HepG2 (cell line): ENCODE results near the gene NFATC4. TPM values are rescaled to one million over a fixed set of nuclear protein-coding genes. Genes with fewer than 3 reads are reported as not detected.

Source experiments
- BCL6 ChIP-seq: IDR thresholded peaks from 2 replicates; pipeline ENCODE4 v1.6.1; 2016; ENCODE audit warnings: missing genetic modification reagents, missing compliant biosample characterization
- KAT8 ChIP-seq: IDR thresholded peaks from 2 replicates; pipeline ENCODE4 v1.6.1; 2016; ENCODE audit warnings: missing genetic modification reagents, missing compliant biosample characterization
- POGZ ChIP-seq: sonication (generic); formaldehyde crosslinking; IDR thresholded peaks from 2 replicates; pipeline ENCODE4 v1.4.0; 2020; ENCODE audit warnings: mild to moderate bottlenecking, missing genetic modification reagents
- RXRA ChIP-seq: sonication (generic); formaldehyde crosslinking; IDR thresholded peaks from 2 replicates; pipeline ENCODE4 v1.5.1; 2020; ENCODE audit warnings: missing genetic modification reagents
- ZC3H4 ChIP-seq: sonication (generic); formaldehyde crosslinking; IDR thresholded peaks from 2 replicates; pipeline ENCODE4 v1.4.0; 2020; ENCODE audit warnings: missing genetic modification reagents, borderline replicate concordance
- ZNF124 ChIP-seq: sonication (generic); formaldehyde crosslinking; IDR thresholded peaks from 2 replicates; pipeline ENCODE4 v1.4.0; 2020; ENCODE audit warnings: missing genetic modification reagents
- ZNF629 ChIP-seq: sonication (generic); formaldehyde crosslinking; conservative IDR thresholded peaks from 2 replicates; pipeline ENCODE4 v1.5.0; 2020; ENCODE audit warnings: missing genetic modification reagents
- ZNF652 ChIP-seq: IDR thresholded peaks from 2 replicates; pipeline ENCODE4 v1.6.1; 2016; ENCODE audit warnings: low read depth, borderline replicate concordance
- polyA plus RNA-seq, 8 experiments: library from polyadenylated mRNA; depleted of rRNA in 3 of 8; stranded (reverse) in 7 of 8; unstranded in 1 of 8; fragments of >200 nt; fragmentation: Illumina TruSeq in 4 of 8; extraction: Trizol in 4 of 8; gene quantifications; 2 replicates each; pipeline versions ENCODE4 v1.2.1 to v1.2.3, GENCODE V29; 2011 to 2016; ENCODE audit warnings: low read depth in 4 of 8, missing spikeins in 1 of 8, mixed read lengths in 1 of 8; ENCODE audit not compliant: insufficient read depth in 1 of 8
- total RNA-seq, 5 experiments: library from RNA; depleted of rRNA; stranded (reverse); fragments of >200 nt; fragmentation: Illumina TruSeq; extraction: Trizol; gene quantifications; 2 replicates each; pipeline ENCODE4 v1.2.3, GENCODE V29; 2016; ENCODE audit warnings: low read depth in 1 of 5
- TF ChIP-seq, protein P1 (sequence below): sonication (generic); formaldehyde crosslinking; IDR thresholded peaks from 2 replicates; pipeline ENCODE4 v1.5.0; 2020; ENCODE audit warnings: mild to moderate bottlenecking, missing genetic modification reagents, moderate library complexity
- TF ChIP-seq, protein P2 (sequence below): sonication (generic); formaldehyde crosslinking; IDR thresholded peaks from 2 replicates; pipeline ENCODE4 v1.4.0; 2020; ENCODE audit warnings: missing genetic modification reagents, borderline replicate concordance
- TF ChIP-seq, protein P3 (sequence below): sonication (generic); formaldehyde crosslinking; IDR thresholded peaks from 2 replicates; pipeline ENCODE4 v1.8.1; 2023; ENCODE audit warnings: mild to moderate bottlenecking, missing genetic modification reagents

Gene NFATC4
- total and polyA plus RNA-seq, 2 of the 13 experiments (the other 11 are each of a cell fraction or from before 2014, with no cell fraction given): 0.04 to 0.15 TPM

DNA sequence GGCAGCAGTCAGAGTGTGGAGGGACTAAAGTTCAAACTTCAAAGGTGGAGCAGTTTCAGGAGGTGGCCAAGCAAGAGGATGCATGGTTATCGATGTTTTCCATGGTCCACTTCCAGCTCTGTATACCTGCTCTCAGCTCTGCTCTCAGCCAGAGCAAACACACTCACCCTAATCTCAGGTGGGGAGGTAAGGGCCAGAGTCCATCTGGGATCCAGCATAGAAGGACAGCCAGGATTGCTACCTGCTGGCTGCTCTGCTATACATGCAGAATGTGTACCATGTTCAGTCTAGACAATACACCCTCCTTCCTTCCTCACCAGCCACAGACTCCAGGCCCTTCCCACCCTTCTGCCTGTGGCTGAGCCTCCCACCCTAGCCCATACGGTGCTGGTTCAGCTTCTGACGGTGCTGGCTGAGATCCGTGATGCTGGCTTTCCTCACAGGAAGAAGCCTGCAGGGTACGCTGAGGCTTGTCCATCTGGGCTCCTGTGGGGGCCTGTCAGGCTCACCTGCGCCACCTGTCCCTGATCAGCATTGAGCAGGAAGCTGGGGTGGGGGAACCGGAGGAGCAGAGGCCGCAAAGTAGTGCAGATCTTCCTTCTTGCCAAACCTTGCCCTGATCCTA lies 59.0 kb downstream of the NFATC4 start (continued):
- TF ChIP-seq, protein P1, sequence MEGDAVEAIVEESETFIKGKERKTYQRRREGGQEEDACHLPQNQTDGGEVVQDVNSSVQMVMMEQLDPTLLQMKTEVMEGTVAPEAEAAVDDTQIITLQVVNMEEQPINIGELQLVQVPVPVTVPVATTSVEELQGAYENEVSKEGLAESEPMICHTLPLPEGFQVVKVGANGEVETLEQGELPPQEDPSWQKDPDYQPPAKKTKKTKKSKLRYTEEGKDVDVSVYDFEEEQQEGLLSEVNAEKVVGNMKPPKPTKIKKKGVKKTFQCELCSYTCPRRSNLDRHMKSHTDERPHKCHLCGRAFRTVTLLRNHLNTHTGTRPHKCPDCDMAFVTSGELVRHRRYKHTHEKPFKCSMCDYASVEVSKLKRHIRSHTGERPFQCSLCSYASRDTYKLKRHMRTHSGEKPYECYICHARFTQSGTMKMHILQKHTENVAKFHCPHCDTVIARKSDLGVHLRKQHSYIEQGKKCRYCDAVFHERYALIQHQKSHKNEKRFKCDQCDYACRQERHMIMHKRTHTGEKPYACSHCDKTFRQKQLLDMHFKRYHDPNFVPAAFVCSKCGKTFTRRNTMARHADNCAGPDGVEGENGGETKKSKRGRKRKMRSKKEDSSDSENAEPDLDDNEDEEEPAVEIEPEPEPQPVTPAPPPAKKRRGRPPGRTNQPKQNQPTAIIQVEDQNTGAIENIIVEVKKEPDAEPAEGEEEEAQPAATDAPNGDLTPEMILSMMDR (CRISPR knock-in tag): peak; percentile 71
- TF ChIP-seq RXRA (CRISPR knock-in tag) (peak; percentile 81; the same call in 1 of the 2 replicates), BCL6 (peak; percentile 54; the same call in 1 of the 2 replicates), ZNF124 (CRISPR knock-in tag) (peak; percentile 60; the same call in 1 of the 2 replicates), ZC3H4 (peak; percentile 83; the same call in 1 of the 2 replicates), KAT8 (peak; percentile 82), ZNF629 (CRISPR knock-in tag) (peak; percentile 64; the same call in 1 of the 2 replicates), ZNF652 (CRISPR knock-in tag) (peak; percentile 26; the same call in 1 of the 2 replicates), POGZ (CRISPR knock-in tag) (peak; percentile 66; the same call in 1 of the 2 replicates)
- TF ChIP-seq, protein P2, sequence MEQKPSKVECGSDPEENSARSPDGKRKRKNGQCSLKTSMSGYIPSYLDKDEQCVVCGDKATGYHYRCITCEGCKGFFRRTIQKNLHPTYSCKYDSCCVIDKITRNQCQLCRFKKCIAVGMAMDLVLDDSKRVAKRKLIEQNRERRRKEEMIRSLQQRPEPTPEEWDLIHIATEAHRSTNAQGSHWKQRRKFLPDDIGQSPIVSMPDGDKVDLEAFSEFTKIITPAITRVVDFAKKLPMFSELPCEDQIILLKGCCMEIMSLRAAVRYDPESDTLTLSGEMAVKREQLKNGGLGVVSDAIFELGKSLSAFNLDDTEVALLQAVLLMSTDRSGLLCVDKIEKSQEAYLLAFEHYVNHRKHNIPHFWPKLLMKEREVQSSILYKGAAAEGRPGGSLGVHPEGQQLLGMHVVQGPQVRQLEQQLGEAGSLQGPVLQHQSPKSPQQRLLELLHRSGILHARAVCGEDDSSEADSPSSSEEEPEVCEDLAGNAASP (CRISPR knock-in tag): peak; percentile 64; the same call in 1 of the 2 replicates
- TF ChIP-seq, protein P3, sequence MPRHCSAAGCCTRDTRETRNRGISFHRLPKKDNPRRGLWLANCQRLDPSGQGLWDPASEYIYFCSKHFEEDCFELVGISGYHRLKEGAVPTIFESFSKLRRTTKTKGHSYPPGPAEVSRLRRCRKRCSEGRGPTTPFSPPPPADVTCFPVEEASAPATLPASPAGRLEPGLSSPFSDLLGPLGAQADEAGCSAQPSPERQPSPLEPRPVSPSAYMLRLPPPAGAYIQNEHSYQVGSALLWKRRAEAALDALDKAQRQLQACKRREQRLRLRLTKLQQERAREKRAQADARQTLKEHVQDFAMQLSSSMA (CRISPR knock-in tag): peak; percentile 72; the same call in 1 of the 2 replicates
